HEK293T (cell line): Measurements from ENCODE around the gene KLK2.

ENCODE experiments used
- FOXK2 ChIP-seq: fragments of 450-650 bp; IDR thresholded peaks from 2 replicates; pipeline ENCODE4 v1.6.1; 2016; ENCODE audit warnings: mild to moderate bottlenecking
- L3MBTL2 ChIP-seq: fragments of 450-650 bp; conservative IDR thresholded peaks from 2 replicates; pipeline ENCODE4 v1.6.1; 2016; ENCODE audit warnings: mild to moderate bottlenecking

DNA sequence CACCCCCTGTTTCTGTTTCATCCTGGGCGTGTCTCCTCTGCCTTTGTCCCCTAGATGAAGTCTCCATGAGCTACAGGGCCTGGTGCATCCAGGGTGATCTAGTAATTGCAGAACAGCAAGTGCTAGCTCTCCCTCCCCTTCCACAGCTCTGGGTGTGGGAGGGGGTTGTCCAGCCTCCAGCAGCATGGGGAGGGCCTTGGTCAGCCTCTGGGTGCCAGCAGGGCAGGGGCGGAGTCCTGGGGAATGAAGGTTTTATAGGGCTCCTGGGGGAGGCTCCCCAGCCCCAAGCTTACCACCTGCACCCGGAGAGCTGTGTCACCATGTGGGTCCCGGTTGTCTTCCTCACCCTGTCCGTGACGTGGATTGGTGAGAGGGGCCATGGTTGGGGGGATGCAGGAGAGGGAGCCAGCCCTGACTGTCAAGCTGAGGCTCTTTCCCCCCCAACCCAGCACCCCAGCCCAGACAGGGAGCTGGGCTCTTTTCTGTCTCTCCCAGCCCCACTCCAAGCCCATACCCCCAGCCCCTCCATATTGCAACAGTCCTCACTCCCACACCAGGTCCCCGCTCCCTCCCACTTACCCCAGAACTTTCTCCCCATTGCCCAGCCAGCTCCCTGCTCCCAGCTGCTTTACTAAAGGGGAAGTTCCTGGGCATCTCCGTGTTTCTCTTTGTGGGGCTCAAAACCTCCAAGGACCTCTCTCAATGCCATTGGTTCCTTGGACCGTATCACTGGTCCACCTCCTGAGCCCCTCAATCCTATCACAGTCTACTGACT is 18.4 kb upstream of the KLK2 start, which contains the start of gene KLK3:
- TF ChIP-seq L3MBTL2, result no peak
- no peak for TF ChIP-seq FOXK2
